ENCODE results near the gene EDN2. TPM values are rescaled to one million over a fixed set of nuclear protein-coding genes. Genes with fewer than 3 reads are reported as not detected.

EDN2 gene
- polyA plus RNA-seq, 1 donor from 2014 or later, result not detected

DNA sequence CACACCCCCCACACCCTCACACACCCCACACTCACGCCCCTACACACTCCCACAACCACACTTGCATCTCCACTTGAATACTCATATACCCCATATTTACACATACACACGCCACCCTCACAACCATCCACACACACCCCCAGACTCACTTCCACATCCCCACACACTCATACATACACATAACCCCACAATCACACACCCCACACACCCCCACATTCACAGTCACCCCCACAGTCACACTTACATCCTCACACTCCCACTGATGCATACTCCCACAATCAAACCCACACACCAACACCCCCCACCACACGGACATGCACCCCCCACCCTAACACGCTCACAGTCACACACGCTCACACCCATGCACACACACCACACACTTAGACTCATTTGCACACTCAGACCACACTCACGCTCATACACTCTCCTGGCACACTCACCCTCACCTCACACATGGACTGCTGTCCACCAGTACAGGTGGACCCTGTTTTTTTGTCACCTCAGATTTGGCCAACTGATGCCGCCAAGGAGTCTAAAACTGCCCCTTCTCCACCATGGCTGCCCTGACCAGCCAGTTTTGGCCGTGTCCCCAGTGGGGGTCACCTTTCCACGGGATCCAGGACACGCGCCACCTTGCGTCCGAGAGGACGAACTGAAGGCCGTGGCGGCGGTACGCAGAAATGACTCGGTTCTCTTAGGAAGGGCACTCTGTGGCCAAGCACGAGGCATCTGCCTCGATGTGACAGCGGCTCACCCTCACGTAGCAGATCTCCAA lies 45.3 kb upstream of the EDN2 start:
- TF ChIP-seq, protein P1, sequence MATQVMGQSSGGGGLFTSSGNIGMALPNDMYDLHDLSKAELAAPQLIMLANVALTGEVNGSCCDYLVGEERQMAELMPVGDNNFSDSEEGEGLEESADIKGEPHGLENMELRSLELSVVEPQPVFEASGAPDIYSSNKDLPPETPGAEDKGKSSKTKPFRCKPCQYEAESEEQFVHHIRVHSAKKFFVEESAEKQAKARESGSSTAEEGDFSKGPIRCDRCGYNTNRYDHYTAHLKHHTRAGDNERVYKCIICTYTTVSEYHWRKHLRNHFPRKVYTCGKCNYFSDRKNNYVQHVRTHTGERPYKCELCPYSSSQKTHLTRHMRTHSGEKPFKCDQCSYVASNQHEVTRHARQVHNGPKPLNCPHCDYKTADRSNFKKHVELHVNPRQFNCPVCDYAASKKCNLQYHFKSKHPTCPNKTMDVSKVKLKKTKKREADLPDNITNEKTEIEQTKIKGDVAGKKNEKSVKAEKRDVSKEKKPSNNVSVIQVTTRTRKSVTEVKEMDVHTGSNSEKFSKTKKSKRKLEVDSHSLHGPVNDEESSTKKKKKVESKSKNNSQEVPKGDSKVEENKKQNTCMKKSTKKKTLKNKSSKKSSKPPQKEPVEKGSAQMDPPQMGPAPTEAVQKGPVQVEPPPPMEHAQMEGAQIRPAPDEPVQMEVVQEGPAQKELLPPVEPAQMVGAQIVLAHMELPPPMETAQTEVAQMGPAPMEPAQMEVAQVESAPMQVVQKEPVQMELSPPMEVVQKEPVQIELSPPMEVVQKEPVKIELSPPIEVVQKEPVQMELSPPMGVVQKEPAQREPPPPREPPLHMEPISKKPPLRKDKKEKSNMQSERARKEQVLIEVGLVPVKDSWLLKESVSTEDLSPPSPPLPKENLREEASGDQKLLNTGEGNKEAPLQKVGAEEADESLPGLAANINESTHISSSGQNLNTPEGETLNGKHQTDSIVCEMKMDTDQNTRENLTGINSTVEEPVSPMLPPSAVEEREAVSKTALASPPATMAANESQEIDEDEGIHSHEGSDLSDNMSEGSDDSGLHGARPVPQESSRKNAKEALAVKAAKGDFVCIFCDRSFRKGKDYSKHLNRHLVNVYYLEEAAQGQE (IDR thresholded peaks at IDR 0.05; ENCODE audit: borderline replicate concordance), result no peak
- TF ChIP-seq TAF1 (IDR thresholded peaks at IDR 0.05; ENCODE audit: low read depth) (no peak), MXI1 (conservative IDR thresholded peaks at IDR 0.05; ENCODE audit: poor library complexity, severe bottlenecking) (no peak), SMC3 (conservative IDR thresholded peaks at IDR 0.05; ENCODE audit: poor library complexity) (no peak), RAD21 (conservative IDR thresholded peaks at IDR 0.05) (no peak), EP300 (conservative IDR thresholded peaks at IDR 0.05; ENCODE audit: poor library complexity, severe bottlenecking) (no peak), POLR2AphosphoS5 (IDR thresholded peaks at IDR 0.05) (no peak), EZH2 (IDR thresholded peaks at IDR 0.05; ENCODE audit: borderline replicate concordance, insufficient read depth, low read length, poor library complexity, severe bottlenecking) (no peak)
- TF ChIP-seq, protein P2, sequence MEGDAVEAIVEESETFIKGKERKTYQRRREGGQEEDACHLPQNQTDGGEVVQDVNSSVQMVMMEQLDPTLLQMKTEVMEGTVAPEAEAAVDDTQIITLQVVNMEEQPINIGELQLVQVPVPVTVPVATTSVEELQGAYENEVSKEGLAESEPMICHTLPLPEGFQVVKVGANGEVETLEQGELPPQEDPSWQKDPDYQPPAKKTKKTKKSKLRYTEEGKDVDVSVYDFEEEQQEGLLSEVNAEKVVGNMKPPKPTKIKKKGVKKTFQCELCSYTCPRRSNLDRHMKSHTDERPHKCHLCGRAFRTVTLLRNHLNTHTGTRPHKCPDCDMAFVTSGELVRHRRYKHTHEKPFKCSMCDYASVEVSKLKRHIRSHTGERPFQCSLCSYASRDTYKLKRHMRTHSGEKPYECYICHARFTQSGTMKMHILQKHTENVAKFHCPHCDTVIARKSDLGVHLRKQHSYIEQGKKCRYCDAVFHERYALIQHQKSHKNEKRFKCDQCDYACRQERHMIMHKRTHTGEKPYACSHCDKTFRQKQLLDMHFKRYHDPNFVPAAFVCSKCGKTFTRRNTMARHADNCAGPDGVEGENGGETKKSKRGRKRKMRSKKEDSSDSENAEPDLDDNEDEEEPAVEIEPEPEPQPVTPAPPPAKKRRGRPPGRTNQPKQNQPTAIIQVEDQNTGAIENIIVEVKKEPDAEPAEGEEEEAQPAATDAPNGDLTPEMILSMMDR (IDR thresholded peaks at IDR 0.05; ENCODE audit: poor library complexity, severe bottlenecking), result no peak
- H3K27ac ChIP-seq (ENCODE audit: low read length), result no peak overlapping the region
- H3F3A ChIP-seq (ENCODE audit: insufficient read depth, low read length, poor library complexity, severe bottlenecking), result no peaks in the 10 kb centered on the region
- no peak overlapping the region for H2AFZ ChIP-seq (ENCODE audit: low read depth, low read length)
- H3K79me2 ChIP-seq (replicated peaks; ENCODE audit: insufficient read depth, low read length), result no peaks in the 10 kb centered on the region
- H3K9ac ChIP-seq (ENCODE audit: low read length), result no peak overlapping the region
- no peaks in the 10 kb centered on the region for H3K9me3 ChIP-seq (ENCODE audit: low read length)
- H3K36me3 ChIP-seq (ENCODE audit: insufficient read depth, low read length), result no peaks in the 10 kb centered on the region
- no peaks in the 10 kb centered on the region for H3K9me2 ChIP-seq (ENCODE audit: insufficient read depth, low read length)
- no peak overlapping the region for H3K4me3 ChIP-seq (ENCODE audit: low read length)
- no peak overlapping the region for H3K4me2 ChIP-seq (ENCODE audit: low read length)
- no peaks in the 10 kb centered on the region for H3K27me3 ChIP-seq (ENCODE audit: insufficient read depth, low read depth, low read length)
- H4K20me1 ChIP-seq (ENCODE audit: insufficient read depth), result no peaks in the 10 kb centered on the region

DNA sequence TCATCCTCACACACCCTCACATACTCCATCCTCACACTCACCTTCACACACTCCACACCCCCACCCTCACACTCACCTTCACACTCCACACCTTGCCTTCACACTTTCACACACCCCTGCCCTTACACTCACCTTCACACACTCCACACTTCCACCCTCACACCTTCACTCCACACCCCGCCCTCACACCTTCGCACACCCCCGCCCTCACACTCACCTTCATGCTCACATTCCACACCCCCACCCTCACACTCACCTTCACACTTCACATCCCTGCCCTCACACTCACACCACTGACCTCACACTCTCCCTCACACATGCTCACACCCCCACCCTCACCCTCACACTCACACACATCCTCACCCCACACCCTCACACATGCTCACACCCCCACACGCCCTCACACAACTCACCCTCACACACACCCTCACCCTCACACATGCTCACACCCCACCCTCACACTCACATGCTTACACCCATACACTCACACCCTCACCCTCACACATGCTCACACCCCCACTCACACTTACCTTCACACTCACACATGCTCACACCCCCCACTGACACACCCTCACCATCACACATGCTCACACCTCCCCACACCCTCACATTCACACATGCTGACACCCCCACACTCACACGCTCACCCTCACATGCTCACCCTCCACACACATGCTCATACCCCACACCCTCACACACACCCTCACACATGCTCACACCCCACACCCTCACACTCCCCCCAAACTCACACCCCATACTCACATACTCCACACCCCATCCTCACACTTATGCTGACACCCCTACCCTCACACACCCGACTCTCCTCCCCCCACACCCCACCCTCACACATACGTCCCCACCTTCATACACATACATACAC lies 44.5 kb upstream of the EDN2 start:
- H3K79me2 ChIP-seq (replicated peaks; ENCODE audit: insufficient read depth, low read length), result no peaks in the 10 kb centered on the region
- no peaks in the 10 kb centered on the region for H3F3A ChIP-seq (ENCODE audit: insufficient read depth, low read length, poor library complexity, severe bottlenecking)
- no peak overlapping the region for H3K4me2 ChIP-seq (ENCODE audit: low read length)
- no peaks in the 10 kb centered on the region for H3K9me2 ChIP-seq (ENCODE audit: insufficient read depth, low read length)
- no peaks in the 10 kb centered on the region for H3K27me3 ChIP-seq (ENCODE audit: insufficient read depth, low read depth, low read length)
- no peak overlapping the region for H3K4me3 ChIP-seq (ENCODE audit: low read length)
- no peak overlapping the region for H3K9ac ChIP-seq (ENCODE audit: low read length)
- TF ChIP-seq SMC3 (conservative IDR thresholded peaks at IDR 0.05; ENCODE audit: poor library complexity) (no peak), EZH2 (IDR thresholded peaks at IDR 0.05; ENCODE audit: borderline replicate concordance, insufficient read depth, low read length, poor library complexity, severe bottlenecking) (no peak), MXI1 (conservative IDR thresholded peaks at IDR 0.05; ENCODE audit: poor library complexity, severe bottlenecking) (no peak), RAD21 (conservative IDR thresholded peaks at IDR 0.05) (no peak), POLR2AphosphoS5 (IDR thresholded peaks at IDR 0.05) (no peak), TAF1 (IDR thresholded peaks at IDR 0.05; ENCODE audit: low read depth) (no peak), EP300 (conservative IDR thresholded peaks at IDR 0.05; ENCODE audit: poor library complexity, severe bottlenecking) (no peak)
- TF ChIP-seq, protein P1 (IDR thresholded peaks at IDR 0.05; ENCODE audit: borderline replicate concordance), result no peak
- TF ChIP-seq, protein P2 (IDR thresholded peaks at IDR 0.05; ENCODE audit: poor library complexity, severe bottlenecking), result no peak
- H3K27ac ChIP-seq (ENCODE audit: low read length), result no peak overlapping the region
- H3K36me3 ChIP-seq (ENCODE audit: insufficient read depth, low read length), result no peaks in the 10 kb centered on the region
- H2AFZ ChIP-seq (ENCODE audit: low read depth, low read length), result no peak overlapping the region
- H4K20me1 ChIP-seq (ENCODE audit: insufficient read depth), result no peaks in the 10 kb centered on the region
- no peaks in the 10 kb centered on the region for H3K9me3 ChIP-seq (ENCODE audit: low read length)
